ENCODE data around the gene SMARCC2. TPM values are rescaled to one million over a fixed set of nuclear protein-coding genes. Genes with fewer than 3 reads are reported as not detected.

SMARCC2 gene
- total and polyA plus RNA-seq, 8 donors = 12.5 to 131 (median 64.3) TPM

DNA sequence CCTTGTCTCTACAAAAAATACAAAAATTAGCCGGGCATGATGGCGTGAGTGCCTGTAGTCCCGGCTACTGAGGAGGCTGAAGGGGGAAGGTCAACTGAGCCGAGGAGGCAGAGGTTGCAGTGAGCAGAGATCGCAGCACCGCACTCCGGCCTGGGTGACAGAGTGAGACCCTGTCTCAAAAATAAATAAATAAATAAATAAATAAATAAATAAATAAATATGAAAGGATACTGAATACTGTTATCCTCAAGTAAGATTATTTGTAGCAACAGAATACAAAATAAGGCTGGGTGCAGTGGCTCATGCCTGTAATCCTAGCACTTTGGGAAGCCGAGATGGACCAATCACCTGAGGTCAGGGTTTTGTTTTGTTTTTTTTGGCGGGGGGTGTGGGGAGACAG lies 30.6 kb upstream of the SMARCC2 start:
- H3K27ac ChIP-seq = peak overlapping the region in 4 of 5 donors; percentile 96 to 97 (median 97)
- no peaks in the 10 kb centered on the region for H3K9me3 ChIP-seq
- no peak for TF ChIP-seq POLR2AphosphoS5 (IDR thresholded peaks at IDR 0.05)
- no peak overlapping the region for H3K4me3 ChIP-seq
- intact Hi-C loops (cut with DNase I; ENCODE audit: low total_unique reads) = no loop called here
- H3K27me3 ChIP-seq = no peaks in the 10 kb centered on the region
- 89 to 94% (median 93%) methylated on average over 9 of the region's 9 CpGs for WGBS, 5 donors
- DNase-seq = no peak
- H3K4me1 ChIP-seq = peaks cover 38 to 69% (median 53%) of the 10 kb centered on the region in 4 donors
- H3K36me3 ChIP-seq = peaks cover 11 to 25% (median 21%) of the 10 kb centered on the region in 4 donors

DNA sequence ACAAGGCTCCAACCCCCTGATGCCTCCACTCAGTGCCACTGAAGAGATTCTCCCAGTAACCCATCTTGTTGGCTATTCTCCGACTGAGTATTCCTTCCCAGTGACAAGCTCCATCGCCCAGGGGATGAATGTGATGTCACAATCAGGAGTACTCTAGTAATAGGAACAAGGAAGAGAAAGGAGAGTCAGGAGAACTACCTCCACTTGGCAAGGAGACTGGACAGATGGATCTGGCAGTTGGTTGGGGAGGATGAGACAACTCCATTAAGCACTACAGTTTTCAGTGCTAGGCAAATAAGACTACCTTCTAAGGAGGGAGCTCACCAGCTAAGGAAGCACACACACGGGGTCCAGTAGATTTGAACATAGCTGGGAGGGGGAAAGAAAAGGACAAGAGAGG lies 27.2 kb upstream of the SMARCC2 start:
- intact Hi-C loops (cut with DNase I; ENCODE audit: low total_unique reads) = no loop called here
- H3K27ac ChIP-seq = no peak overlapping the region
- H3K27me3 ChIP-seq = no peaks in the 10 kb centered on the region
- WGBS, 5 donors = 84 to 90% (median 87%) methylated on average over 3 of the region's 3 CpGs
- no peak overlapping the region for H3K4me3 ChIP-seq
- peaks cover 45 to 59% (median 55%) of the 10 kb centered on the region in 4 donors for H3K36me3 ChIP-seq
- peaks cover 13 to 46% (median 29%) of the 10 kb centered on the region in 4 donors for H3K4me1 ChIP-seq
- TF ChIP-seq POLR2A (IDR thresholded peaks at IDR 0.05) (no peak), EP300 (IDR thresholded peaks at IDR 0.05) (no peak), POLR2AphosphoS5 (IDR thresholded peaks at IDR 0.05) (no peak)
- TF ChIP-seq, protein P1, sequence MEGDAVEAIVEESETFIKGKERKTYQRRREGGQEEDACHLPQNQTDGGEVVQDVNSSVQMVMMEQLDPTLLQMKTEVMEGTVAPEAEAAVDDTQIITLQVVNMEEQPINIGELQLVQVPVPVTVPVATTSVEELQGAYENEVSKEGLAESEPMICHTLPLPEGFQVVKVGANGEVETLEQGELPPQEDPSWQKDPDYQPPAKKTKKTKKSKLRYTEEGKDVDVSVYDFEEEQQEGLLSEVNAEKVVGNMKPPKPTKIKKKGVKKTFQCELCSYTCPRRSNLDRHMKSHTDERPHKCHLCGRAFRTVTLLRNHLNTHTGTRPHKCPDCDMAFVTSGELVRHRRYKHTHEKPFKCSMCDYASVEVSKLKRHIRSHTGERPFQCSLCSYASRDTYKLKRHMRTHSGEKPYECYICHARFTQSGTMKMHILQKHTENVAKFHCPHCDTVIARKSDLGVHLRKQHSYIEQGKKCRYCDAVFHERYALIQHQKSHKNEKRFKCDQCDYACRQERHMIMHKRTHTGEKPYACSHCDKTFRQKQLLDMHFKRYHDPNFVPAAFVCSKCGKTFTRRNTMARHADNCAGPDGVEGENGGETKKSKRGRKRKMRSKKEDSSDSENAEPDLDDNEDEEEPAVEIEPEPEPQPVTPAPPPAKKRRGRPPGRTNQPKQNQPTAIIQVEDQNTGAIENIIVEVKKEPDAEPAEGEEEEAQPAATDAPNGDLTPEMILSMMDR (IDR thresholded peaks at IDR 0.05) = no peak
- no peaks in the 10 kb centered on the region for H3K9me3 ChIP-seq
- no peak for DNase-seq

DNA sequence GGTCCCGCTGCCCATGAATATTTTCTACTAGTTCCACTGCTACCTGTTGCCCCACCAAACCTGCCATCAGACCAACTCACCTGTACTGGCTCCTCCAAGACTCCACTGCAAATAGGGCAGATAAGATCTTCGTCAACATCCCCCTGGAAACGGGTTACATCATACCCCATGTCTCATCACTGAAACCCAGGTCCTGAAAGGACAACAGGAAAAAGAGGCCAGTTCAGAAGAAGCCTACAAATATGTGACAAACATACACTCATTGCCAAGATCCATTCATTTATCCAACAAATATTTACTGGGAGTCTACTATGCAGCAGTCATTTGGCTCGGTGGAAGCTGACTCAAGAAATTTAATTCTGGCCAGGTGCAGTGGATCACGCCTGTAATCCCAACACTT lies 24.6 kb upstream of the SMARCC2 start:
- WGBS, 5 donors = 74 to 86% (median 83%) methylated on average over 5 of the region's 5 CpGs

GRCh38 chr12:56212361-56212760 lies 23.1 kb upstream of the SMARCC2 start:
- 72 to 91% (median 89%) methylated on average over 1 of the region's 1 CpG for WGBS, 5 donors
- H3K4me3 ChIP-seq = no peak overlapping the region
- no peak for DNase-seq
- TF ChIP-seq POLR2A (IDR thresholded peaks at IDR 0.05) (no peak), POLR2AphosphoS5 (IDR thresholded peaks at IDR 0.05) (no peak), EP300 (IDR thresholded peaks at IDR 0.05) (no peak)
- TF ChIP-seq, protein P1 (IDR thresholded peaks at IDR 0.05) = no peak
- peaks cover 76 to 100% (median 96%) of the 10 kb centered on the region in 4 donors for H3K36me3 ChIP-seq
- intact Hi-C loops (cut with DNase I; ENCODE audit: low total_unique reads) = no loop called here
- H3K27ac ChIP-seq = no peak overlapping the region
- H3K4me1 ChIP-seq = peaks cover 0 to 13% (median 2%) of the 10 kb centered on the region in 4 donors
- no peaks in the 10 kb centered on the region for H3K9me3 ChIP-seq
- no peaks in the 10 kb centered on the region for H3K27me3 ChIP-seq

More for the DNA sequence above, 24.6 kb upstream of the SMARCC2 start:
- TF ChIP-seq, protein P1 (IDR thresholded peaks at IDR 0.05) = no peak
- TF ChIP-seq POLR2AphosphoS5 (IDR thresholded peaks at IDR 0.05) (no peak), EP300 (IDR thresholded peaks at IDR 0.05) (no peak), POLR2A (IDR thresholded peaks at IDR 0.05) (no peak)
- intact Hi-C loops (cut with DNase I; ENCODE audit: low total_unique reads) = no loop called here
- Histone ChIP-seq H3K9me3 (no peaks in the 10 kb centered on the region), H3K36me3 (peaks cover 61 to 85% (median 81%) of the 10 kb centered on the region in 4 donors), H3K4me1 (peaks cover 0 to 23% (median 10%) of the 10 kb centered on the region in 4 donors), H3K4me3 (no peak overlapping the region), H3K27me3 (no peaks in the 10 kb centered on the region), H3K27ac (no peak overlapping the region)
- no peak for DNase-seq

DNA sequence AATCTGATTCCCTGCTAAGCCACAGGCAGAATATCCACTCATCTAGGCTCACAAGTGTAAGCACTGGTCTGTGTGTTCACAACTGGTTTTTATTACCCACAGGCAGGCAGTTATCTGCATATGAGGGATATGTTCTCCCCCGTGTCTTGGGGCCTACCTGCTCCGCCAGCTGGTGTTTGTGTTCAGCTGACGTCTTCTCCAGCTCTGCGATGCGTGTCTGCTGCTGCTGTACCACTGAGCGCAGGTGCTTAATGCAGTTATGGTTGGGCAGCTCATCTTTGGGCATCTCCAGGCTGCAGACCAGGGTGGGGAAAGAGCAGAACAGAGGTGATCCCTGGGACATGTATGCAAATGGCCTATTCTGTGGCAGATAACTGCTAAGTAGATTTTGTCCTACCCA lies 18.7 kb upstream of the SMARCC2 start:
- no peaks in the 10 kb centered on the region for H3K9me3 ChIP-seq
- H3K36me3 ChIP-seq = peaks cover 72 to 91% (median 89%) of the 10 kb centered on the region in 4 donors
- TF ChIP-seq POLR2AphosphoS5 (IDR thresholded peaks at IDR 0.05) (no peak), POLR2A (IDR thresholded peaks at IDR 0.05) (no peak), EP300 (IDR thresholded peaks at IDR 0.05) (no peak)
- TF ChIP-seq, protein P1 (IDR thresholded peaks at IDR 0.05) = no peak
- H3K4me1 ChIP-seq = peaks cover 0 to 12% (median 2%) of the 10 kb centered on the region in 4 donors
- H3K27me3 ChIP-seq = no peaks in the 10 kb centered on the region
- no peak overlapping the region for H3K4me3 ChIP-seq
- peak in 1 of 2 donors; percentile 34 for DNase-seq
- H3K27ac ChIP-seq = no peak overlapping the region
- intact Hi-C loops (cut with DNase I; ENCODE audit: low total_unique reads) = no loop called here
- WGBS, 5 donors = 77 to 91% (median 87%) methylated on average over 6 of the region's 6 CpGs

All from stomach (tissue), 9 donors.